GM12801 (cell line): Measurements from ENCODE around the gene TGFBRAP1.

Experiments
- CTCF ChIP-seq: IDR thresholded peaks from one replicate; pipeline ENCODE4 v1.5.1; 2011; ENCODE audit warnings: control low read depth; ENCODE audit not compliant: insufficient read length; ENCODE audit errors: extremely low read depth

TGFBRAP1 gene

GRCh38 chr2:105320651-105321215 is 8.8 kb downstream of the TGFBRAP1 start:
- TF ChIP-seq CTCF = no peak

- TF ChIP-seq CTCF = no peak
Measured at GRCh38 chr2:105317937-105318336, 11.6 kb downstream of the TGFBRAP1 start.

GRCh38 chr2:105315314-105315713 is 14.2 kb downstream of the TGFBRAP1 start:
- no peak for TF ChIP-seq CTCF

- no peak for TF ChIP-seq CTCF
Measured at GRCh38 chr2:105313877-105314276, 15.7 kb downstream of the TGFBRAP1 start.

GRCh38 chr2:105309147-105309545 is 20.4 kb downstream of the TGFBRAP1 start:
- TF ChIP-seq CTCF = no peak

GRCh38 chr2:105308382-105309146 is 21.0 kb downstream of the TGFBRAP1 start:
- no peak for TF ChIP-seq CTCF

GRCh38 chr2:105307962-105308361 is 21.6 kb downstream of the TGFBRAP1 start:
- TF ChIP-seq CTCF = no peak
